ENCODE results near the gene KCNAB1.
A peak's percentile ranks its signal among the peaks of the same experiment; 100 is the strongest.

Gene KCNAB1

GRCh38 chr3:156424758-156425157 lies 304.4 kb downstream of the KCNAB1 start:
- TF ChIP-seq ZC3H10 (CRISPR knock-in tag; IDR thresholded peaks at IDR 0.05) (no peak), ISL1 (CRISPR knock-in tag; IDR thresholded peaks at IDR 0.05) (no peak), PATZ1 (CRISPR knock-in tag; IDR thresholded peaks at IDR 0.05; ENCODE audit: borderline replicate concordance) (no peak), CSDC2 (CRISPR knock-in tag; IDR thresholded peaks at IDR 0.05) (no peak), ZNF70 (CRISPR knock-in tag; IDR thresholded peaks at IDR 0.05) (no peak), ESRRG (CRISPR knock-in tag; IDR thresholded peaks at IDR 0.05) (no peak)
- no peak for ATAC-seq

DNA sequence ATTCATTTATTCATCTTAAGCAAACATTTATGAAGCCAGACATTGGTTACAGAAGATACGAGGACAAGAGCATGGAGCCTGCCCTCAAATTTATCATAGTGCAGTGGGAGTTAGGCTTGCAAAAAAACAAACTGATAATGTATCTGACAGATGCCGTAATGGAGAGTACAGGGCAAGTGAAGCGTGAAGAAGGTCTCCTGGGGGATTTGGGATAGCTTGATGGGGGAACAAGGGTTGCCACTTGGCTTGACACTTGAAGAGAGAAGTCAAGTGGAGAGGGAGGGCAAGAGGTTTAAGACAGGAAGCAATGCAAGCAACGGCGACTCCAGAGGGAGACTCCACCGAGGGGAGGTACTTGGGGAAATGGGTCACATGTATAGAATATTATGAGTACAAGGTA lies 305.3 kb downstream of the KCNAB1 start:
- ATAC-seq = no peak
- TF ChIP-seq ARNTL (CRISPR knock-in tag; IDR thresholded peaks at IDR 0.05; ENCODE audit: borderline replicate concordance, low read depth) (no peak), ISL1 (CRISPR knock-in tag; IDR thresholded peaks at IDR 0.05) (no peak), BACH2 (CRISPR knock-in tag; IDR thresholded peaks at IDR 0.05; ENCODE audit: borderline replicate concordance) (no peak), CREB5 (CRISPR knock-in tag; IDR thresholded peaks at IDR 0.05; ENCODE audit: low read depth) (no peak), TCF4 (CRISPR knock-in tag; IDR thresholded peaks at IDR 0.05; ENCODE audit: borderline replicate concordance) (no peak), RARB (CRISPR knock-in tag; IDR thresholded peaks at IDR 0.05) (no peak), PPARA (CRISPR knock-in tag; IDR thresholded peaks at IDR 0.05; ENCODE audit: borderline replicate concordance) (no peak), ZNF565 (CRISPR knock-in tag; conservative IDR thresholded peaks at IDR 0.05; ENCODE audit: low read depth) (no peak), PATZ1 (CRISPR knock-in tag; IDR thresholded peaks at IDR 0.05; ENCODE audit: borderline replicate concordance) (no peak), GLIS3 (CRISPR knock-in tag; IDR thresholded peaks at IDR 0.05) (no peak)

- ATAC-seq = peak; percentile 24; the same call in 2 of the 3 replicates
- TF ChIP-seq PPARA (CRISPR knock-in tag; IDR thresholded peaks at IDR 0.05; ENCODE audit: borderline replicate concordance) = no peak
- no peak for TF ChIP-seq ZFP30 (CRISPR knock-in tag; IDR thresholded peaks at IDR 0.05)
- TF ChIP-seq CSRNP3 (CRISPR knock-in tag; IDR thresholded peaks at IDR 0.05) = no peak
Observed at GRCh38 chr3:156429125-156429524, 308.7 kb downstream of the KCNAB1 start.

DNA sequence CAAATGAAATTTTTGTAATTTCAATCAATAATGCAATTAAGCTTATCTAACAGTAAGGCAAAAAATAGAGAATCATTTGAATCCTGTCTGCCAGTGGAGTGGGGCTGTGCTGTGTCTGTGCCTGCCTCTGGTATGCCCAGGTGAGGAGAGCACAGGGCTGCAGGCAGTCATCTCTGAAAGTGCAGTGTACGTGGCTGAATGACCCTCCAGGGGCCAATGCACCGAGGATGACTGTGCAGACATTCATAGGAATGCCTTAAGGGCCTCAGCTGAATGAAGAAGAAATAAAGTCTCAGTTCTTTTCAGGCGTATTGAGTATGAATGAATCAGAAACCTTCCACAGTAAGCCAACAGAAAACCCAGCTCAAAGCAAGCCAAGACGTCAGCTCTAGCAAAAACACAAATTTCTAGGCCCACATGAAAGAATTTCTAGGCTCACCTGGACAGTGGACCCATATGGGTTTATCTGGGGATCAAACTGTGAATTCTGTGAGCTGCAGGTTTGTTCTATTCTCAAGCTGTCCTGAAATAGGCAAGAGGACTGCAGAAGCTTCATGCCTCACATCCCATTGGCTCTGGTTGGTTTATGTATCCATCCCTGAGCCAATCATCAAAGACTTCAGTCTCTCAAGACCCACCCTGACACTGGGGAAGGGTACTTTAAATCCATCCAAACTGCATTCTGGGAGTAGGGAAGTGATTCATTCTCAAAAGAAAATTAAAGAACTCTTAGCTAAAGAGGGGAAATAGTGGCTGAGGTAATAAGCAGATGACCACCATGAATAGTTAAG lies 311.2 kb downstream of the KCNAB1 start:
- TF ChIP-seq ZNF8 (CRISPR knock-in tag; IDR thresholded peaks at IDR 0.05) = no peak
- no peak for TF ChIP-seq CSRNP3 (CRISPR knock-in tag; IDR thresholded peaks at IDR 0.05)
- no peak for ATAC-seq

DNA sequence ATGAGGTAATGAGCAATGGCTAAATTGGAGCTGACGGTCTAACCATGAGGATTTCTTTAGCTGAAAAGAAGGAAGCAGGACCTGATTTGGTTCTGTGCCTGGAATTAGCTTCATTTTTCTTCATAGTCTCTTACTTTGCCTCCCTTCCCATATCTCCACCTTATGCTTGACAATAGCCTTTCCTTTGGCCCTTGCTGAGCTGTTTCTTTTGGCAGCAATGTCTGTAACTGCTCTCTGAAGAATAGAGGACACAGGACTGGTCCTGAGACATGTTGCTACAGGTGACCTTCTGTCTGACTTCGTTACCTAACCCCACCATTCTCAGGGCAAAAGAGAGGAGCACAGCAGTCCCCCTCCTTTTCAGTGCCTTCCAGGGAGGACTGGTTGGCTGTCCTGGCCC lies 312.2 kb downstream of the KCNAB1 start:
- ATAC-seq = no peak; the same call in 2 of the 3 replicates
- TF ChIP-seq ZNF8 (CRISPR knock-in tag; IDR thresholded peaks at IDR 0.05) (no peak), ESRRG (CRISPR knock-in tag; IDR thresholded peaks at IDR 0.05) (no peak), TOX (CRISPR knock-in tag; IDR thresholded peaks at IDR 0.05; ENCODE audit: borderline replicate concordance) (no peak), ISL1 (CRISPR knock-in tag; IDR thresholded peaks at IDR 0.05) (no peak), RARB (CRISPR knock-in tag; IDR thresholded peaks at IDR 0.05) (no peak), TSHZ2 (CRISPR knock-in tag; IDR thresholded peaks at IDR 0.05) (no peak), ZNF70 (CRISPR knock-in tag; IDR thresholded peaks at IDR 0.05) (no peak), CSDC2 (CRISPR knock-in tag; IDR thresholded peaks at IDR 0.05) (no peak), PPARA (CRISPR knock-in tag; IDR thresholded peaks at IDR 0.05; ENCODE audit: borderline replicate concordance) (no peak), BACH2 (CRISPR knock-in tag; IDR thresholded peaks at IDR 0.05; ENCODE audit: borderline replicate concordance) (no peak), CSRNP3 (CRISPR knock-in tag; IDR thresholded peaks at IDR 0.05) (no peak), TCF4 (CRISPR knock-in tag; IDR thresholded peaks at IDR 0.05; ENCODE audit: borderline replicate concordance) (no peak)
